Measurements from ENCODE around the gene FHIT. TPM values are rescaled to one million over a fixed set of nuclear protein-coding genes. Genes with fewer than 3 reads are reported as not detected.

Gene FHIT
- total RNA-seq, 1 donor from 2014 or later = 11.5 TPM

DNA sequence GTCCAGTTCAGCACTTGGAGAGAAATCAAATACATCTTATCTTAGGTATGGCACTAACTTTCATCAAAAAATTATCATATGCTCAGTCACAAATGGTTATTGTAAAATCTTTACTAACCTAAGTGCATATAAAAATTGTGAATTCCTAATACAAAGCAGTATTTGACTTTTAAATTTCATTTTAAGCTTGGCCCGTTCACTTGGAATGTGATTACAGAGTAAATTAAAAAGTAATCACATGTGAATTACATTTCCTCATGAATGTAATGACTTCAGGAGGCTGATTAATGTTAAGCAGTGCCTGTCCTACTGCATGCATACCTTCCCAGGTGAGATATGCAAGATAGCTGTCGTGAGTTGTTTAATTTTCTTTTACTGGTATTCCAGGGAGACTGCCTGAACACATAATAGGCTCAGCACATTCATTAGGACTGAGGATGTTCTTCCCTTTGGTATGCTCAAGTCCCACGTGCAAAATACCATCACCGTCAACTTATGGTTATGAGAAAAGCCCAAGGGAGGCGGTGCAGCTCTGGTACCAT is 1053.0 kb downstream of the FHIT start:
- Histone ChIP-seq H3K36me3 (ENCODE audit: control insufficient read depth, insufficient read depth, low read length) (no peaks in the 10 kb centered on the region), H3K27me3 (ENCODE audit: control insufficient read depth, insufficient read depth, low read length) (no peaks in the 10 kb centered on the region), H3K4me3 (ENCODE audit: low read depth, low read length) (no peak overlapping the region)
- DNase-seq (ENCODE audit: low read depth) = no peak
- TF ChIP-seq, protein P1, sequence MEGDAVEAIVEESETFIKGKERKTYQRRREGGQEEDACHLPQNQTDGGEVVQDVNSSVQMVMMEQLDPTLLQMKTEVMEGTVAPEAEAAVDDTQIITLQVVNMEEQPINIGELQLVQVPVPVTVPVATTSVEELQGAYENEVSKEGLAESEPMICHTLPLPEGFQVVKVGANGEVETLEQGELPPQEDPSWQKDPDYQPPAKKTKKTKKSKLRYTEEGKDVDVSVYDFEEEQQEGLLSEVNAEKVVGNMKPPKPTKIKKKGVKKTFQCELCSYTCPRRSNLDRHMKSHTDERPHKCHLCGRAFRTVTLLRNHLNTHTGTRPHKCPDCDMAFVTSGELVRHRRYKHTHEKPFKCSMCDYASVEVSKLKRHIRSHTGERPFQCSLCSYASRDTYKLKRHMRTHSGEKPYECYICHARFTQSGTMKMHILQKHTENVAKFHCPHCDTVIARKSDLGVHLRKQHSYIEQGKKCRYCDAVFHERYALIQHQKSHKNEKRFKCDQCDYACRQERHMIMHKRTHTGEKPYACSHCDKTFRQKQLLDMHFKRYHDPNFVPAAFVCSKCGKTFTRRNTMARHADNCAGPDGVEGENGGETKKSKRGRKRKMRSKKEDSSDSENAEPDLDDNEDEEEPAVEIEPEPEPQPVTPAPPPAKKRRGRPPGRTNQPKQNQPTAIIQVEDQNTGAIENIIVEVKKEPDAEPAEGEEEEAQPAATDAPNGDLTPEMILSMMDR (IDR thresholded peaks at IDR 0.05; ENCODE audit: insufficient read depth, low read length, poor library complexity, severe bottlenecking) = no peak

DNA sequence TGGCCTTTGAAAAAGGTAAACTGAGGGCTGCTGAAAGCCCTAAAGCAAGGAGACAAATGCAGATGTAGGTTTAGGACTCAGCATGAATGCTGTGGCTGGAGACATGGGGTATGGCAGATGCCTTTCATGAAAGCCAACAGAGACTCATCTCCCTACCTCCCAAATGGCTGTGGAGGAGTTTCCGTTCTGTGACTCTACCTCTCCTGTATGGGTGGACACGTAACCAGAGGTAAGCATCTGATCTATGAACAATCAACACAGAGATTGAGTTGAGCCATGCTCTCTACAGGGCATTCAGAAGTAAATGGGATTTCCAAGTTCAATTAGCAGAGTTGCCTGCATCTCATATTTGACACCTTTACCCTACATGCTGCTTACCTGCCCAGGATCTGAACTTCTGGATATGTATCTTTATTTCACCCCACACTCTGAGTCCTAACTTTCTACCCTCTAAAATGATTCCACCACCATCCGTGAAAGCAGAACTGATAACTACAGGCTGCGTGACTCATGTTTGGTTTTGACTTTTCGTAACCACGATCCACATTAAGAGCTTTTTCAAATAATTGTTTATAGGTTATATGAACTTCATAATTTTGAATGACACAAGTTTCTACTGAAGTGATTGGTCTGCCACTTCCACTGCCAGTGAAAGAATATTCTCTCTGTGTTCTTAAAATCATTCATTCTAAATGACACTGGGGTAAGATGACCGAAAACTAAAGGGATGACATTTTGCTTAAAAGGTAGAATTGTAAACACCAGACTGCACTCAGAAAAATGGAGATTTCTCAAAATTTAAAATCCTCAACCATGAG is 1058.7 kb downstream of the FHIT start:
- no peak for DNase-seq (ENCODE audit: low read depth)
- H3K27me3 ChIP-seq (ENCODE audit: control insufficient read depth, insufficient read depth, low read length) = no peaks in the 10 kb centered on the region
- no peak overlapping the region for H3K4me3 ChIP-seq (ENCODE audit: low read depth, low read length)
- TF ChIP-seq, protein P1 (IDR thresholded peaks at IDR 0.05; ENCODE audit: insufficient read depth, low read length, poor library complexity, severe bottlenecking) = no peak
- no peaks in the 10 kb centered on the region for H3K36me3 ChIP-seq (ENCODE audit: control insufficient read depth, insufficient read depth, low read length)

DNA sequence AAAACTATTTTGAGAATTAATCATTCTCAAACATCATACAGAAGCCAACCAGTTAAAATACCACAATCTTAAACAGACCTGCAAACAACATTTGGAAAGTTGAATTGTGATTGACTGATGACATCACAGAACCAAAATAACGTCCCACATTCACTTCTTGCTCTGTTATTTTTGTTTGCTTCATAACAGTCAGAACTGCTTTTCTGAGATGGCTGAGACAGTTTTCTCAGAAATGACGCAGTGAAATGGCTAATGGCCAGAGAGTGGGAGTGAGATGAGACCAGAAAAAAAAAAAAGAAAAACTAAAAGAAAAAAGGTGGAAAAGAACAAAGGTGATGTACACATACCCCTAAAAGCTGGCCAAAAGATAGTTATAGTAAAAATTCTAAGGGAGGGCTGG is 1061.2 kb downstream of the FHIT start:
- no peak overlapping the region for H3K4me3 ChIP-seq (ENCODE audit: low read depth, low read length)
- TF ChIP-seq, protein P1 (IDR thresholded peaks at IDR 0.05; ENCODE audit: insufficient read depth, low read length, poor library complexity, severe bottlenecking) = no peak

DNA sequence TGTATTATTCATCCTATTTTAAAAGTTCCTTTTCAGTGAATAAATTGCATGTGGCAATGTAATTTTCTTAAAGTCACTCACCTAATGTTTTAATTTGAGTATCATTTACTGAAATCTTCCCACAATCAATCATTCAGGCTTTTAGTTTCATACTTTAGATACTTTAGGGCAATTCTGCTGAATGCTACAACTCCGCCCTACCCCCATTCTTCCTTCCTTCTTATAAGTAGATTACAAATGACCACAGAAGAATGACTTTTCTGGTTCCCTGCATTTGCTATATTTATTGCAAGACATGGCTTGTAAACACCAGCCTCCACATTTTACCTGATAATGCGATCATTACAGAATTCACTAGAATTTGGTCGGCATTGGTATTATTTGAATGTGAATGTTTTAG is 1061.9 kb downstream of the FHIT start:
- H3K27me3 ChIP-seq (ENCODE audit: control insufficient read depth, insufficient read depth, low read length) = no peaks in the 10 kb centered on the region
- TF ChIP-seq, protein P1 (IDR thresholded peaks at IDR 0.05; ENCODE audit: insufficient read depth, low read length, poor library complexity, severe bottlenecking) = no peak

More for the DNA sequence above, 1061.2 kb downstream of the FHIT start:
- DNase-seq (ENCODE audit: low read depth) = no peak
- Histone ChIP-seq H3K36me3 (ENCODE audit: control insufficient read depth, insufficient read depth, low read length) (no peaks in the 10 kb centered on the region), H3K27me3 (ENCODE audit: control insufficient read depth, insufficient read depth, low read length) (no peaks in the 10 kb centered on the region)

DNA sequence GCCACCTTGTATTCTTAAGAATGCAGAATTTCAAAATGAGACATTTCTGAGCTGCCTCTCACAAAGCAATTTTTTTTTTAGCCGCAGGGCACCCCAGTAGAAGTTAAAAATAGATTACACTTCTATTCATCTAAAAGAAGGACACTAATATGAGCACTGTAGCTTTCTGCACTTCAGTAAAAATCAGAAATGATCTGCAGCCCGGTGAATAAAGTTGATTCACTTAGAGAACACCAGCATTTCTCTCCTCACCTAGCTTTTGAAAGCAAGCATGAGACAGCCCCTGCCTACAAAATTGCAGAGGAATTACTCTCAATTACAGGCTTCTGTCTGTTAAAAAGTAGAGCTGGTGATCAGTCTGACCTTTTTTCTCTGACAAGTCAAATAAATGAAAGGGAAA is 1062.4 kb downstream of the FHIT start:
- Histone ChIP-seq H3K4me3 (ENCODE audit: low read depth, low read length) (no peak overlapping the region), H3K36me3 (ENCODE audit: control insufficient read depth, insufficient read depth, low read length) (no peaks in the 10 kb centered on the region), H3K27me3 (ENCODE audit: control insufficient read depth, insufficient read depth, low read length) (no peaks in the 10 kb centered on the region)
- DNase-seq (ENCODE audit: low read depth) = no peak
- TF ChIP-seq, protein P1 (IDR thresholded peaks at IDR 0.05; ENCODE audit: insufficient read depth, low read length, poor library complexity, severe bottlenecking) = no peak

More for the DNA sequence above, 1061.9 kb downstream of the FHIT start:
- Histone ChIP-seq H3K4me3 (ENCODE audit: low read depth, low read length) (no peak overlapping the region), H3K36me3 (ENCODE audit: control insufficient read depth, insufficient read depth, low read length) (no peaks in the 10 kb centered on the region)
- DNase-seq (ENCODE audit: low read depth) = no peak

Data from kidney epithelial cell (primary cell).